GM21786 (cell line): ENCODE data around the gene PSD4.

Experiments
- ATAC-seq: cut with Tn5 transposase; IDR thresholded peaks from one replicate; pipeline ENCODE4 v1.9.1; 2021; ENCODE audit not compliant: unreplicated experiment

PSD4 gene

DNA sequence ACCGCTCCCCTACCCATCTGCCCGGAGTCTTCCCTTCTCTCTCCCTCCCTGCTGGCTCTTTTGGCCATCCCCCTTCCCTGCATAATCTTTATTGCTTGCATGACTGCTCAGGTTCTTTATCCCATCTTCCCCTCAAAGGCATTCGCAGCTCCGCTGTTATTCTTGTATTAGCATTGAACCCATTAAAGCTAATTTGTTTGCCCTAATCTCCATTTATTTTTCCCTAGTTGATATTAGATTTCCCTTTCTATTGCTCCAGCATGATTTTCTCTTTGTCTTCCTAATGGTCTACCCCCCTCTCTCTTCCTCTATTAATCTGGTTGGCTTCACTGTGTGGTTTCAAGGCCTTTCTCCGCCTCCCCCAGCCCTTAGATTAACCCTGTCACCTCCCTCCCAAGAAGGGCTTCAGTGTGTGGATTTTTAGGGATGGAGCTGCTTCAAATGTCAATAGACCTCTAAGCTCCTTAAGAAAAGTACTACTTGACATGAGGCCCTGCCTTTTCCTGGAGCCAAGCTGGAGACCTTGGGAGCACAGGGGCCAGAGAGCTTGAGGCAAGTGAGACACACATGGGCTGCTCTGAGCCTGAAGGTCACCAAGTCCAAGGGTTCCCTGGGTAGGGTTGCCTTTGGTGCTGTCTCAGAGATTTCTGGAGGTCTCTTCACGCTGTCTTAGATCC is 84.8 kb downstream of the PSD4 start:
- no peak for ATAC-seq
